HG03520 (cell line): ENCODE data around the gene KCNJ5.

Source experiments
- ATAC-seq: cut with Tn5 transposase; IDR thresholded peaks from one replicate; pipeline ENCODE4 v1.9.1; 2021; ENCODE audit warnings: mild to moderate bottlenecking, moderate library complexity; ENCODE audit not compliant: unreplicated experiment

Gene KCNJ5

GRCh38 chr11:128890543-128891368 lies at the start of gene KCNJ5:
Gene KCNJ5, plus strand, starts transcription at chr11:128891356. Its CDS starts 19,918 bp downstream, at chr11:128911274.
- ATAC-seq, result no peak

- ATAC-seq, result peak; percentile 64
Observed at GRCh38 chr11:128841461-128842072, 49.6 kb upstream of the KCNJ5 start.

DNA sequence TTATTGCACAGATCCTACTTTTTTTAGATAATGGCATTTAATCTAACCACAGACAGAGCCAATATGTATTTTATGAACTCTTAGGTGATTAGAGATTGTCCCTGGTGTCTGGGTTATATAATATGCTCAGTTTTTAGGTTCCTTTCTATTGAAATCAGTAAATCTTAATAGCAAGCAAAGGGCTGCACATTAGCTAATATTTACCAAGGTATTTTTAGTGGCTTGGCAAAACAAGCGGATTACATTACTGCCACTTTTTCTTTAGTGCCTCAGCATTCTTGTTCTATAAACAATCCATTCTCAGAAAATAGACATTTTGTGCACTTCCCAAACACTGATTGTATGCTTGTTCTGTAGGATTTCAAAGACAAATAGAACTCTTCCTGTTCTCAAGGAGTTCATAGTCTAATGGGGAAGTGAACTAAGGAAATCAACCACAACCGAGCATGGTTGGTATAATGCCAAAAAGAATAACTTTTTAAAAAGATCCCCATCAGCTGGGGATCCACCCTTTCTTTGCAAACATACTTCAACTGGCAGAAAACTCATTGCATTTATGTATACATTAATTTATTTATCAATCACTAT lies 47.9 kb upstream of the KCNJ5 start:
- ATAC-seq, result no peak

DNA sequence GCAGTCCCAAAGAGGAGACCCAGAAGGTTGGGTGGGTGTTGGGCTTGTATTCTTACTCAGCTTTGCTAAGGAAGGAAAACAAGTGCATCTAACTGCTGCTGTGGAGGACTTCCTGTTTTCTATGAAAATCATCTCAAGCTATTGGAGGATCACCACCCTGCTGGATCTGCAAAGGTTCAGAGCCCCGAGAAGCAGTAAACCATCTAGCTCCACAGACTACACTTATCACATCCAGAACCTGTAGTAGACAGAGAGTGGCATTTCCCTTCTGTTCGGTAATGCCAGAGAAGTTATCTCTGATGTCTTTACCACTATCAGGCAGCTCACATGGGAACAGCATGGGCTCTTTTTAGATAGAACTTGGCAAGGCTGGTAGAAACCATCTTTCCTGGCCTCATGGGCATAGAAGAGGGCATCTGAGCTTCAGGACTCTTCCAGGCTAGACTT lies 45.8 kb upstream of the KCNJ5 start:
- ATAC-seq, result peak; percentile 31

DNA sequence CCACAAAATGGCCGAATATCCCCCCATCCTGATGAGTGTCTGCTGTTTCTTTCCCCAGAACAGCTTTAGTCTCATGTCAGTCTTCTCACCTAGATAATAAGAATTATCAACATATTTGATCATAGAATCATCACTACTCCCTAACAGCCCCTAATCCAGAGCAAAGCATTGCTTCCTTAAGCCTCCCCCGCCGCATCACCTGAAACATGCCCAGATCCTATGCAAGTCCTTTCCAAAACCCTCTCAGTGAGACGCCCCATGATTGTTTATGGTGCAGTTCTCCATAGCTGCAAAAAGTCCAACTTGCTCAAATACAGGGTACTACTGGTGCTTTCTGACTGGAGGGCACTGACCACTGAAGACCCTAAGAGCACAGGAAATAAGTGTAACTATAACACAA lies 44.2 kb upstream of the KCNJ5 start:
- no peak for ATAC-seq

- peak; percentile 91 for ATAC-seq
Observed at GRCh38 chr11:128848815-128849455, 42.2 kb upstream of the KCNJ5 start.

GRCh38 chr11:128852327-128853023 lies 38.7 kb upstream of the KCNJ5 start:
- ATAC-seq, result no peak

GRCh38 chr11:128853559-128853958 lies 37.6 kb upstream of the KCNJ5 start:
- no peak for ATAC-seq

- ATAC-seq, result no peak
Observed at GRCh38 chr11:128854841-128855240, 36.3 kb upstream of the KCNJ5 start.

GRCh38 chr11:128856241-128856640 lies 34.9 kb upstream of the KCNJ5 start:
- no peak for ATAC-seq

DNA sequence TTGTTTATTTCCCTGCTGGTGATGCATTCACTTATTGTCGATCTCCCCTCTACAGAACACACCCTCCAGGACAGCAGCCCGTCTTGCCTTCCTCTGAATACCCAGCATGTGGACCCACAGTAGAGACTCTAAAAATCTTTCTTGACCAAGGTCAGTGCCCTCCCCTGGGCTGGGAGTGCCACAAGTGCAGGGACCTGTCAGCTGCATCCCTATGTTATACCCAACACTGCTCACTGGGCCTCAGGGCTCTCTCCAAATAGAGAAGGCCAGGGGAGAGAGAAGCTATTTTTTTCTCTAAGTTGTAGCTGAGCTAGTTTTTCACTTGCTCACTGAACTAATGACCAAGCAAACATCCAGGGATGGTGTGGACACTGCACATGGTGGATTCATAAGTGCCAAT lies 33.8 kb upstream of the KCNJ5 start:
- no peak for ATAC-seq

DNA sequence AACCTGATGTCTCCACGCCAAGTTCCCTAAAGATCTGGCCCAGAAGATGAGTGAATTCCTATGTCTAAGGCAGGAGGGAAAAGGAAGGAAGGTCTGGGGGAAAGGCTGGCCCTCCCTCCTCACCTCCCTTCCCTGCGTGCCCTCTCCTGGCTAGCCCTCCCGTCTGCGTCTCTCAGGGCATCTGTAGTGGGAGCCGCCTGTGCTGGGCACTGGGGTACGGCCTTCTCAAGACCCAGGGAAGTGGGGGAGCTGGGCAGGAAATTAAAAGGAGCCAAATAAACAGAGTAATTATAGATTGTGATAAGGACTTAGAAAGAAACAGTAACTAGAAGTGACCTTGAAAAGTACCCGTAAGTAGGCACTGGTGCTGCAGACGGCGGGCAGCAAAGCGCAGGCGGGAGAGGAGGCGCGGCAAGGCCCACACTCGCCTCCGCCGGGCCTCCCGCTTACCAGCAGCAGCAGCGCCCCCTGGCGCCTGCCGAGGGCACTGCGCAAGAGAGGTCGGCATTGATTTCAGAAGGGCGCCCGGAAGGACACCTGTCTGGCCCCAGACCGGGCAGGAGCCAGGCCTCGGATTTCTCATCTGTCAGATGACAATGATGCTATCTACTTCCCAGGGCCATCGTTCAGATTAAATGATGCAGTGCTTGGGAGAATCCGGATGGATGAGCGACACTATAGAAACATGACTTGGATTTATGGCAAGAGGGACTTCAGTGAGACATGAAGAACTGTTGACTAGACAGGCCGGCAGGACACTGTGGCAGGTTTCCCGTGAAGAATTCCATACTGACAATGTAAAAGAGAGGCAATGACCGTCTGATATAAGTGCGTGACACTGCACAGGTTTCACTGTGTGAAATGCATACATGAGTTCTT lies 31.4 kb upstream of the KCNJ5 start:
- ATAC-seq, result peak; percentile 94

GRCh38 chr11:128860571-128861361 lies 30.4 kb upstream of the KCNJ5 start:
- ATAC-seq, result no peak

DNA sequence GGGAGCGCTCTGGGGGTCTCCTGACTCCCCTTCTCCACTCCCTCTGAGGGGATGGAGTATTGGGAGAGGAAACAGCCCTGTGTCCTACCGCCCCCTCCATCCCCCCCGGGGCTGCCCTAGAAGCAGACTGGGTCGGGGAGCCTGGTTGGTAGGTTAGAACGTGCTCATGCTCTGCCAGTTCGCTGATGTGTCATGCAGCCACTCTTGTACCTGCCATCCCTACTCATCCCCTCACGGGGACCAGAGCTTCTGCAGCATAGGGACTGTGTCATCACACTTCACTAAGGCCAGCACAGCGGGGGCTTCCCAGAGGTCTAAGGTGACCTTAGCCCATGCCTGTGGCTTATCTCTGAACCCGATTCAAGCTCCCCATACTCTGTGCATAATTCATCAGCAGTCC lies 28.8 kb upstream of the KCNJ5 start:
- ATAC-seq, result no peak

- no peak for ATAC-seq
Observed at GRCh38 chr11:128862908-128863660, 28.1 kb upstream of the KCNJ5 start.

- ATAC-seq, result no peak
Observed at GRCh38 chr11:128865490-128865889, 25.7 kb upstream of the KCNJ5 start.

- no peak for ATAC-seq
Observed at GRCh38 chr11:128867277-128867676, 23.9 kb upstream of the KCNJ5 start, which contains the start of gene KCNJ1. Gene KCNJ1, minus strand, starts transcription at chr11:128867296. Its CDS starts 27,053 bp downstream, at chr11:128840243.
